RPMI8226 (cell line): Measurements from ENCODE around the gene FOXD2.

ENCODE experiments used
- DNase-seq: peaks from one replicate; pipeline ENCODE4 v3.0.0-alpha.2; 2015

Gene FOXD2

DNA sequence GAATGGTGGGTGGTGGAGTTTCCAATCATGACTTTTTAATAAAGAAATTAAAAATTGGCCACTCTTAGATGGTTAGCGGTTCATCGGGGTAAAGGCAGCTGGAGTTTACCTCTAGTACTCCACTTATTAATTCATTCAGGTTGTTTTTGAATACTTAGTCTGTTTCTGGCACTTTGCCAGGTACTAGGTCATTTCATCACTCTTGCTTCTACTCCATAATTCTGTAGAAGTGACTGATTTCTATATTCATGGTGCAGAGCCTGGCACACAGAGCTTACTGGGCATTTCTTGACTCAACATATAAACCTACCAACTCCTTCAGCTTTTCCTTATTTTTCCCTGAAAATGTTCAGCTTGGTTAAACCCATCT, 31.5 kb downstream of the FOXD2 start:
- no peak for DNase-seq

DNA sequence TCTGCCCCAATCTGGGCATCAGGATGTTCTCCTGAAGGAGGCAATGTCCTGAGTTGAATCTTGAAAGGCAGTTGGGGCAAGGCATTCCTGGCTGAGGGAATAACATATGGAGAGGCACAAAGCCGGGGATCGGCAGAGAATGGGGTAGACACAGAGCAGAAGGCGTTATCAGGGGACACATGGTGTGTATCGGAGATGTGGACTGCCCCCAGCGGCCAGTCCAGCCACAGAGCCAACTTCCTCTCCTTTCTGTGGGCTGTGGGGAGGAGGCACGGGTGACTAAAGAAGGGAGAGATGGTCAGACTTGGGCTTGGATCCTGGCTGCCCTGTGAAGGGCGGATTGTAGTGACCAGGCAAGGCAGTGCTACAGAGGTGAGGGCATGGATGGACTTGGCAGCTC, 32.1 kb downstream of the FOXD2 start:
- DNase-seq: peak; percentile 34

DNA sequence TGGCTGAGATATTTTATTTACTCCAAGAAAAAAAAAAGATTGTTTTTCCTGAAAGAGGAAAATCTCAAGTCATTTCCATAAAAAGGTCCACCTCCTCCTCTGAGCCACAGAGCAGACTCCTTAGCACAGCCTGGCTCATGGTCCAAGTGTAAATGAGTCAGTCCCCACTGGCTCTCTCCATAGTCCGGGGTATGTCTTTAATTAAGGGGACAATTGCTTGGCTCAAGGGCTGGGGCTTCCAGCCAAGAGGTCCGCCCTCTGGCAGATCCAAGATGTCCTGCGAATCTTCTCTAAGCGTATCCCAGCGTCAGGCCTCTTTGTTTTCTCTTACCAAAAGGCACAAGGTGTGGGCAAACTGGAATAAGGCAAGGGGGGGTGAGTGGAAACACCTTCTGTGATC, 33.3 kb downstream of the FOXD2 start:
- DNase-seq: no peak

DNA sequence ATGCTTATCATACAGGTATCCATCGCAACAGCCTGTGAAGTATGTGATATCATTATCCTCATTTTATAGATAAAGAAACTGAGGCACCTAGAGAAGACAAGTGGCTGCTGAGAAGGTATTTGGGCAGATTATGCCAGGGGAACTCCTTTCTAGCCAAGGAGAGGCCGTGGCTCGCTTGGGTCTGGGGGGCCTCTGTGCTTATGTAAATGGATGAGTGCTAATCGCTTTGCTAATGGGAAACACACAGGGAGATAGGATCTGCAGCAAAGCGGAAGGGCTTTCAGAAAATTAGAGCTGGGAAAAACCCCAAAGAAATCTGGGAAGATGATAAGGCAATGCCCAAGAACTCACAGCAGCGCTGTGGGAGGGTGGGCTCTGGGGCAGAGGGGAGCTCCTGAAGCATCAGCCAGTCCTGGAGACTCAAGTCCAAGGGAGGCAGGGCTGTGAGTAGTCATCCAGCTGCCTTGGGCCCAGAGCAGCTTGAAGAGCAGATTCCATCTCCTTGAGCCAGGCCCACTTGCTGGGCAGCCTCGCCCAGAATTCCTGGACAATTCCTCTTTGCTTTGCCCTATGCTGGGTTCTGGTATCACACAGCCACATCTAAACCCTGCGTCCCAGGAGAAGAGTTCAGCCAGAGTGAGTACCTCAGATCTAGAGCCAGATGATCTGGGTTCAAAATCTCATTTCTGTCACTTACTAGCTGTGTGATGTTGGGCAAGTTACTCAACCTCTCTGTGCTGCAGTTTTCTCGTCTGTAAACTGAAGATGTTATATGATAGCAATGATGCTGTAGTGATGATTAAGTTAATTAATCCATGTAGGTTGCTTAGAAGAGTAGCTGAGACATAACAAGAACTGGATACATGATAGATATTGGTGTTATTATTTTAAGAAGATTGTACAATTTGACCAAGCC, 36.7 kb downstream of the FOXD2 start:
- DNase-seq: no peak

DNA sequence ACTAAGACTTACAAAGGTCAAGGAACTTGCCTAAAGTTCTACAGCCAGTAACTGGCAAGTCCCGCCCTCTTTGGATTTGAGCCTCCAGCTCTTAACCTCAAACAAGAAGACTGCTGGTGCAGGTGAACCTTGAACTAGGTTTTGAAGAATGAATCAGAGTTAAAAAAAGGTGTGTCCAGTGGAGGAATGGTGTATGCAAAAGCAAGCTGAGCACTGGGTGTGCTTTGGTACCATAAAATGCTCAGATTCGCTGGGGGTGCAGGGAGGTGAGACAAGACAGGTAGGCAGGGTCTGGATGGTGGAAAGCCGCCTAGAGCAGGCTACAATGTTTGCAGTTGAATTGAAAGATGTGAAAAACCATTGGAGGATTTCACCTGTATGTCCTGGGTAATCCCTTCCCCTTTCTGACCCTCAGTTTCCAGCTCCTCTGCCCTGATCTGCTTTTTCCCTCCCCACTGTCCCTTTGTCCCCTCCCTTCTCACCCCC, 39.8 kb downstream of the FOXD2 start:
- no peak for DNase-seq

DNA sequence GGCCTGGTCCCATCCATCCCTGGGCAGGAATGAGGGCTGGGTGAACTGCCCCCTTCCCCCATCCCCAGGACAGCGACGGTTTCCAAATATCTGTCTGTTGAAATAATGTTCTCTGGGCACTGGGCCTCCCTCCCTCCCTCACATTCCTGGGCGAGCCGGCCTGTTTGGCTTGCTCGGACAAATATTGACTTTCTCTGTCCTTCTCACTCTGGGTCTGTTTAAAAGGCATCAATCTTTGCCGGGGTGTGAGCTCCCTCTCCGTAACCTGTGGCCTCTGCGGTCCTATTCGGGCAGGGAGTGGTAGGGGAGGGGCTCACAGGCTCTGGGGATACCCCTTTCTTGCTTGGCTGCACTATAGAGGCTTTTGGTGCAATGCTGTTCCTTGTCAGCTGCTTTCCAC, 40.2 kb downstream of the FOXD2 start:
- no peak for DNase-seq

DNA sequence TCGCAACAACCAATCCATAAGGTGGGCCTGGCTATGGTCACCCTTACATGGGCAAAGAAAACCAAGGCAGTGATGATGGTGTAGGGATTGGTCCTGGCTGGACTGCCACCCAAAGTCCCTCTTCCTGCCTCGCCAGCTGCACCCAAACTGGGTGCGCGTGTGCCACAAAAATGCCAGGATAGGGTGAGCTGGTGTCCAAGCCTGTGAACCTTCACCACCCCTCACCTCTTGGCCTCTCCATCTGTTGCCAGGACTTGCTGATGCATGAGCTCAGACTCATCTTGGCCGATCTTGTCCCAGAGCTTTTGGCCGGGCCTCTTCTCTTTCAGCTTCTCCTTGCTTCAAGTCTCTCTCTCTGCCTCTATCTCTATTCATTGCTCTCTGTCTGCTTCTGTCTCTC, 41.8 kb downstream of the FOXD2 start:
- DNase-seq: no peak

DNA sequence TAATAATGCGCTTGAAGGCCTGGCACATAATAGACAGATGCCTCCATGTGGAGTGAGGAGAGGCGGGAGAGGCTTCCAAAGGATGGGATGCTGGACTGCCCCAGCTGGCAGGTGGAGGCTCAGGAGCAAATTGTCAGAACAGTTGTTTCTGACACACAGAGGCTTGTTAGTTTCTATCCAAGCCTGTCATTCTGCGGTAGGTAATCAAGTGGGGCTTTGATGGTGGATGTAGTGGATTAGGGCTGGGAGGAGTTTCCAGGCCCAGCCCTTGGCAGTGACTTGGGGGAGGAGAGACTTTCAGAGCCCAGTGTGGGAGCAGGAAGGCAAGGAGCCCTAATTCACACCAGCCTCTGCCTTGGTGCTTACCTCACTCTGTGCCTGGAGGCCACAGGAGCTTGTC, 44.1 kb downstream of the FOXD2 start:
- no peak for DNase-seq

DNA sequence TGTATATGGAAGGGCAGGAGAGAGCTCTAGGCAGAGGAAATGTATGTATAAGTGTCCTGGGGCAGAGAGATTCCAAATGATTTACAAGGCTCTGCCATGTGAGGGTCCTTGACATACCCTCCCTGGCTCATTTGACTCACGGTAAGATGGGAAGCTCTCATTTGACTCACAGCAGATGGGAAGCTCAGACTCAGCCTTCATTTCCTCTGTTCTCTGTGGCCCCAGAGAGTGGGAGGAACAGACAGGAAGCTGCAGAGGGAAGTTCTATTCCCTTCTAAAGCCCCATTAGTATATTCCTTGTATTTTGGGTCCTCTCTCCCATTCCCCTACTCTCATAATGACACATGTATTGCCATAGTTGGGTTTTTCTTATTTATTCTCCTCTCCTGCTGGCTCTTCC, 44.9 kb downstream of the FOXD2 start:
- DNase-seq: no peak

DNA sequence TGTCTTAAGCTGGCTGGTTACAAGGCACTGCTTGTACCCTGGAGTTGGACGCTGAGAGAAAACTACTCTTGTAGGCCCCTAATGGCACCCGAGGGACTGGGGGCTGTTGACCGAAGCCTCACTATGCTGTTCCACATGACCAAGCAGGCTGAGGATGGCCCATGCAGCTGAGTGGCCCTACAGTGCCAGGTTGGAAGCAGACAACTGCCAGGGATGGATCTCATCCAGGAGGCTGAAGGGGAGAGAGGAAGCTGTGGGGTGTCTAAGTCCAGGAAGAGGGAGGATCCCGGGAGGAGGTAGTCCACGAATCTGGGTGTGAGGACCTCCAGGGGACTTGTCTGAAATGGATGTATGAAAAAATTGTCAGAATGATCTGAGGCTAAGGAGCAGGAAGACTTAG, 45.8 kb downstream of the FOXD2 start:
- no peak for DNase-seq

DNA sequence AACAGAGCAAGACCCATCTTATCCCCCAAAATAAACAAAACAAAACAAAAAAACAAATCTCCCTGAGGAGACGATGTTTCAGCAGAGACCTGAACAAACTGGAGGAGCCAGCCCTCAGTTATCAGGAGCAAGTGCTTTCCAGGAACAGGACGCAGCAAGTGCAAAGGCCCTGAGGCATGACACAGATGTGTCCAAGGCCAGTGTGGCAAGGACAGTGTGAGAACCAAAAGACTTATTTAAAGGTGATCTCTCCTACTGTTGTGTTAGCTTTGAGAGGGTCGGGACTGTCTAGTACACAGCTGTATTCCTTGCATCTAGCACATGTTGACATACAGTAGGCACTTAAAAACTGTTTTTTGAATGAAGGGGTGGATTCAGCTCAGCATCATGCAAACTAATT, 48.0 kb downstream of the FOXD2 start:
- no peak for DNase-seq

DNA sequence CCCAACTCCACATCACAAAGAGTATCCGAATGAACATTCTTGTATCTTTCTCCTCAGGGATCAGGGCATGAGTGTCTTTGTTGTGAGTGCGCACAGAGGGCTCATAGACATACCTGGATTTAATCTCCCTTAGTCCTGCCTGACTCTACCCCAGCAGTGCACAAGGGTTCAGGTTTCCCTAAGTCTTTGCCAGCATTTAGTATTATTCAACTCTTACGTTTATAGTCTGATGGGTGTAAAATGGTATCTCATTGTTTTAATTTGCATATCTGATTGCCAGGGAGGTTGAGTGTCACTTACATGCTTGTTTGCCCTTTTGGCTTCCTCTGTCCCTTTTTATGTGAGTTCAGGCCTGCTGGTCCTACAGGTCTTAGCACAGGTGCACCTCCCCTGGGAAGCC, 49.5 kb downstream of the FOXD2 start:
- DNase-seq: no peak

DNA sequence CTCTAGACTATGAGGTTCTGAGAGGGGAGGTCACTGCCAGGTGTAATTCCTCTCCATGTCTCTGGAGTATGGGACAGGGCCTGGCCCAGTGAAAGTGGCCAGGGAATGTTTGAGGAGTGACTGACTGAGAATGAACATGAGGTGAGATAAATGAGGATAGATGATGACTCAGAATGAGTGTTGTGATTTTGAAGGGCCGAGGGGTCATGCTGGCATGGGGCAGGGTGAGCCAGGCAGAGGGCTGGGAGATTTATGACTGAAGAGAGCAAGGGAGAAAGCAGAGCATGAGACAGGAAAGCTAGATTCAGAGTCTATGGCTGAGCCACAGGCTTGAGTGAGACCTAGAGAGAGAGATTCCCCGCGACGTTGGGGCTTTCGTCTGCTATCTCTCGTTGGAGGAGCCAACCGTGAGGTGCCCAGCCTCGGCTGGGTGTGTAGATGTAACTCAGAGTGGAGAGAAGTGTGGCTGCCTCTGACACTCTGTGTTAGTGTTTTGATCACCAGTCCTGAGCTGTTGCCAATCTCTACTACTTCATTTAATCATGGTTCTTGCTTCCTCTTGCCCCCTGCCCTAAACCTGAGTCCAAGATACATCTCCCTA, 50.1 kb downstream of the FOXD2 start:
- no peak for DNase-seq
